IPS-NIHi7 (cell line): ENCODE measurements around the gene LIAS.
"Not testable (repeated sequence)": the region's sequence is repeated elsewhere in the genome, so short reads cannot be mapped to it uniquely, and the experiment has no call there.

Source experiments
- DNase-seq: peaks from one replicate; pipeline ENCODE4 v3.0.0; 2012; ENCODE audit warnings: mixed read lengths; ENCODE audit errors: extremely low spot score

Gene LIAS

GRCh38 chr4:39497909-39498726, 39.3 kb downstream of the LIAS start:
- DNase-seq: no peak

GRCh38 chr4:39498727-39499020, 39.8 kb downstream of the LIAS start:
- no peak for DNase-seq

GRCh38 chr4:39502019-39502663, 43.3 kb downstream of the LIAS start:
- no peak for DNase-seq

- not testable (repeated sequence) for DNase-seq
Measured at GRCh38 chr4:39502664-39503035, 43.8 kb downstream of the LIAS start.

GRCh38 chr4:39504538-39504937, 45.7 kb downstream of the LIAS start:
- no peak for DNase-seq

GRCh38 chr4:39505581-39505980, 46.7 kb downstream of the LIAS start:
- no peak for DNase-seq

- no peak for DNase-seq
Measured at GRCh38 chr4:39510348-39510929, 51.6 kb downstream of the LIAS start.

- DNase-seq: not testable (repeated sequence)
Measured at GRCh38 chr4:39514266-39514665, 55.4 kb downstream of the LIAS start.

- no peak for DNase-seq
Measured at GRCh38 chr4:39514888-39515401, 56.1 kb downstream of the LIAS start.

GRCh38 chr4:39515669-39516401, 57.0 kb downstream of the LIAS start:
- DNase-seq: not testable (repeated sequence)

- no peak for DNase-seq
Measured at GRCh38 chr4:39516407-39516966, 57.6 kb downstream of the LIAS start.

GRCh38 chr4:39518484-39518883, 59.6 kb downstream of the LIAS start:
- no peak for DNase-seq

GRCh38 chr4:39521253-39521919, 62.5 kb downstream of the LIAS start:
- no peak for DNase-seq

GRCh38 chr4:39522068-39522467, 63.2 kb downstream of the LIAS start:
- no peak for DNase-seq

- DNase-seq: no peak
Measured at GRCh38 chr4:39524161-39524957, 65.5 kb downstream of the LIAS start.

GRCh38 chr4:39525822-39526690, 67.2 kb downstream of the LIAS start:
- peak; percentile 14 for DNase-seq

GRCh38 chr4:39526765-39527295, 68.0 kb downstream of the LIAS start:
- DNase-seq: peak; percentile 76

- peak; percentile 100 for DNase-seq
Measured at GRCh38 chr4:39527296-39528060, 68.6 kb downstream of the LIAS start, which contains the start of gene UGDH. Gene UGDH (minus strand): TSS chr4:39527439. CDS start chr4:39521512, 5,927 bp downstream.
